Muscle layer of colon (tissue), 2 donors: ENCODE data around the gene TNRC6C.

Experiments used
- H3K27ac ChIP-seq: one replicate; pipeline ENCODE4 v1.7.0; 2013; ENCODE audit warnings: low read depth, mild to moderate bottlenecking, low read length, moderate library complexity
- H3K27me3 ChIP-seq, 2 donors: one replicate each; pipeline ENCODE4 v1.7.0; 2013; ENCODE audit warnings: low read length in 2 of 2, mild to moderate bottlenecking in 2 of 2; ENCODE audit not compliant: insufficient read depth in 2 of 2, control insufficient read depth in 1 of 2
- H3K36me3 ChIP-seq: one replicate; pipeline ENCODE4 v1.7.0; 2013; ENCODE audit warnings: mild to moderate bottlenecking, low read length; ENCODE audit not compliant: insufficient read depth
- H3K4me1 ChIP-seq: one replicate; pipeline ENCODE4 v1.7.0; 2013; ENCODE audit warnings: mild to moderate bottlenecking, low read length; ENCODE audit not compliant: insufficient read depth
- H3K4me3 ChIP-seq, 2 donors: one replicate each; pipeline ENCODE4 v1.7.0; 2013; ENCODE audit warnings: low read length in 2 of 2, low read depth in 1 of 2, mild to moderate bottlenecking in 1 of 2, moderate library complexity in 1 of 2
- H3K9ac ChIP-seq: one replicate; pipeline ENCODE4 v1.7.0; 2013; ENCODE audit warnings: low read length
- H3K9me3 ChIP-seq: one replicate; pipeline ENCODE4 v1.7.0; 2013; ENCODE audit warnings: mild to moderate bottlenecking, low read length
- donor health status: abdominal sarcoma.
- donor health status: Adenocarcinoma of cecum.

The TNRC6C gene

GRCh38 chr17:78104540-78104941, 146.0 kb downstream of the TNRC6C start:
- H3K27me3 ChIP-seq, result no peaks in the 10 kb centered on the region
- no peak overlapping the region for H3K4me3 ChIP-seq
- no peak overlapping the region for H3K27ac ChIP-seq
- H3K4me1 ChIP-seq, result peaks cover 5% of the 10 kb centered on the region
- peaks cover 35% of the 10 kb centered on the region for H3K36me3 ChIP-seq
- no peaks in the 10 kb centered on the region for H3K9me3 ChIP-seq
- no peak overlapping the region for H3K9ac ChIP-seq

GRCh38 chr17:78105101-78105500, 146.6 kb downstream of the TNRC6C start:
- peaks cover 35% of the 10 kb centered on the region for H3K36me3 ChIP-seq
- no peaks in the 10 kb centered on the region for H3K9me3 ChIP-seq
- no peak overlapping the region for H3K4me3 ChIP-seq
- H3K27me3 ChIP-seq, result no peaks in the 10 kb centered on the region
- peaks cover 5% of the 10 kb centered on the region for H3K4me1 ChIP-seq
- H3K27ac ChIP-seq, result no peak overlapping the region
- no peak overlapping the region for H3K9ac ChIP-seq

DNA sequence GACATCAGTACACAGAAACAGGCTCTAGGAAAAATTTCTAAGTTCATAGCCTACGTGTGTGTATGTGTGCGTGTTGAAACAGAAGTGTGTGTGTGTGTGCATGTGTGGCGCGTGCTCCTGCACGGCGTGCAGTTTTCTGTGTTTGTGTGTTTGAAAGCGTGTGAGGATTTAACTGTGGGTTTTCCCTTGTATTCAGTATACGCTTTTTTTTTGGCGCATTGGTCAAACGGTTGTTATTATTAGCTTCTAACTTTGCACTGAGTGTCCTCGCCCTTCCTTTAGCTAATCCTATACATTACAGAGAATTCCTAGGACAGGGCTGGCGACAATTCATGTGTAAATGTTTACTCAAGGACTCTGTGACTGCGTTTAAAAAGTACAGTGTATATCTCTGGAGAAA, 147.0 kb downstream of the TNRC6C start:
- H3K36me3 ChIP-seq, result peaks cover 35% of the 10 kb centered on the region
- no peaks in the 10 kb centered on the region for H3K27me3 ChIP-seq
- H3K9ac ChIP-seq, result no peak overlapping the region
- no peak overlapping the region for H3K27ac ChIP-seq
- H3K4me1 ChIP-seq, result peaks cover 5% of the 10 kb centered on the region
- no peak overlapping the region for H3K4me3 ChIP-seq
- H3K9me3 ChIP-seq, result no peaks in the 10 kb centered on the region

GRCh38 chr17:78106211-78106610, 147.7 kb downstream of the TNRC6C start:
- Histone ChIP-seq H3K9me3 (no peaks in the 10 kb centered on the region), H3K27me3 (no peaks in the 10 kb centered on the region), H3K36me3 (peaks cover 32% of the 10 kb centered on the region), H3K27ac (no peak overlapping the region), H3K4me1 (peaks cover 5% of the 10 kb centered on the region), H3K4me3 (no peak overlapping the region), H3K9ac (no peak overlapping the region)

DNA sequence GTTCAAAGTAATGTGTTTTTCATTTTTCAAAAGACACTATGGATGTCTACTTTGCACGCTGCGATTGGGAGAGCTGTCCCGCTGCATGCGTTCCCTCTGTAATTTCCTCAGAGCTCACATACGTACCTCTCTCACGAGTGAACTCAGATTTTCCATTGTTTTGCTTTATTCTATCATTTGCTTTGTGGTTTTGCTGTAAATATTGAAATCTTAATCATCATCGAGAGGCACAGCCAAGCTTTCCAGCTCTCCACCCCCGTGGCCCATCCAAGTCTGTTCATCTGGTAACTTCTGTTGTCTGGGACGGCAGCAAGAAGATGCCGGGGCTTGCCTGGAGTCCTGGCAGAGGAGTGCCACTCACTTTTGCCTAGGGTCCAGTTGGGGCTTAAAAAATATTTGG, 149.0 kb downstream of the TNRC6C start:
- H3K36me3 ChIP-seq, result peaks cover 20% of the 10 kb centered on the region
- H3K27ac ChIP-seq, result no peak overlapping the region

DNA sequence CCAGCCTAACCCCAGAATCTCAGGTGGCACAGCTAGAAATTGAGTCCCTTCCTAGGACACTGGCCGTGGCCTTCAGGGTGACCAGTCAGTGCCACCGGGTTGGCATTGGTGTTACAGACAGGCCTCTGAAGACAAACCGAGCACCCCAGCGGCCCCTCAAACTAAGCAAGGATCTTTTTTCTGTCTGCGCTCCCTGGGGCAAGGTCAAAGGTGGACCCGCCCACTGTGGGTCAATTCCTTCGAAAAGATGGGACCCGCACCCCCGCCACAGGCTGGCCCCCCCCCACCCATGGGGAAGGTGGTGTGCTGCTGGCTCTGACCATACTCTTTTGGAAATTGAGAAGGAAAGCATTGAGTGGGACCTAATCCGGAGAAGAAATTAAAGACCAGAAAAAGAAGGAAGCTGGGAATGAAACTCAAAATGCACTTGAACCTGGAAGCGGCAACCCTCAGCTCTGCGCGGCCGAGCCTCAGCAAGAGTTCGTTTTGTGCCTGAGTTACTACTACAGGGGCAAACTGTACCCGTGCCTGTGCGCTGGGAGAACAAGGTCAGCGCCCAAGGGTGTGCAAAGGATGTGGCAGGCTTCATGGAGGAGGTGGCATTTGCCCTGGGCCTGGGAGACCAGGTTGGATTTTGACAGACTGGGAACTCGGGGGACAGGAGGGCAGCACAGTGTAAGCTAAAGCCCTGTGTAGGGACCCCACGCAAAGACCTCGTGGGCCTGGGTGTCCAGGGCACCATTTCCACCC, 149.6 kb downstream of the TNRC6C start:
- Histone ChIP-seq H3K27me3 (no peaks in the 10 kb centered on the region), H3K9me3 (no peaks in the 10 kb centered on the region), H3K36me3 (peaks cover 13% of the 10 kb centered on the region), H3K27ac (no peak overlapping the region), H3K9ac (no peak overlapping the region), H3K4me3 (no peak overlapping the region), H3K4me1 (peaks cover 8% of the 10 kb centered on the region)

More for the DNA sequence above, 149.0 kb downstream of the TNRC6C start:
- H3K27me3 ChIP-seq, result no peaks in the 10 kb centered on the region
- no peak overlapping the region for H3K9ac ChIP-seq
- H3K4me1 ChIP-seq, result peaks cover 5% of the 10 kb centered on the region
- H3K9me3 ChIP-seq, result no peaks in the 10 kb centered on the region
- no peak overlapping the region for H3K4me3 ChIP-seq

DNA sequence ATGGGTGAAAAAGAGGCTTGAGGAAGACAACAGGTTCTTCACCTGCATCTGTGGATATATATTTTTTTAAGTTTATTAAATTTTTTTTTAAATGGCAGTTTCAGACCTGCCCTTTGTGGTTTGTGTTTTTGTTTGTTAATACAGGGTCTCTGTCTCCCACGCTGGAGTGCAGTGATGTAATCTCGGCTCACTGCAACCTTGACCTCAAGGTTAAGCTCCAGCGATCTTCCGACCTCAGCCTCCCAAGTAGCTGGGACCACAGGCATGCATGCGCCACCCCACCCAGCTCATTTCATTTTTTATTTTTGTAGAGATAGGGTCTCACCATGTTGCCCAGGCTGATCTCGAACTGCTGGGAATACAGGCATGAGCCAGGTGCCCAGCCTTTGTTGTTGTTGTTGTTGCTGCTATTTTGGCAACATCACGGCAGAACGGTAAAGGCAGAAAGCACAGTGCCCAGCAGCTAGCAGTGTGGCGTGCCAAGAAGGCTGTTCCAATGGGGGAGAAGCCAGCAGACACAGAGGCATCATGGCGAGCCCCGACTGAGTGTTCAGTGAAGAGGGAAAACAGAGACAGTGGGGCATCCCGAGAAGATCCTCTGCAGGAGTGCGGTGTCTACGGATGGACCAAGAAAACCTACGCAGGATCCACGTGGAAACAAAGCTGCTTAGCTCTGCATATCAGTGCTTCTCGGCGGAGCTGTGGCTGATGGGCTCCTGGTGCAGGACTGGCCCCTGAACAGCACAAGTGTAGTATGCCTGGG, 150.4 kb downstream of the TNRC6C start:
- Histone ChIP-seq H3K9me3 (no peaks in the 10 kb centered on the region), H3K4me3 (no peak overlapping the region), H3K27me3 (no peaks in the 10 kb centered on the region), H3K9ac (no peak overlapping the region), H3K4me1 (peaks cover 4% of the 10 kb centered on the region), H3K36me3 (peaks cover 5% of the 10 kb centered on the region), H3K27ac (no peak overlapping the region)

GRCh38 chr17:78109489-78109761, 150.9 kb downstream of the TNRC6C start:
- Histone ChIP-seq H3K36me3 (no peaks in the 10 kb centered on the region), H3K4me1 (peaks cover 4% of the 10 kb centered on the region), H3K9ac (no peak overlapping the region), H3K9me3 (no peaks in the 10 kb centered on the region), H3K27ac (no peak overlapping the region), H3K27me3 (no peaks in the 10 kb centered on the region), H3K4me3 (no peak overlapping the region)

- Histone ChIP-seq H3K4me1 (peaks cover 4% of the 10 kb centered on the region), H3K27me3 (no peaks in the 10 kb centered on the region), H3K36me3 (no peaks in the 10 kb centered on the region), H3K27ac (no peak overlapping the region), H3K4me3 (no peak overlapping the region), H3K9ac (no peak overlapping the region), H3K9me3 (no peaks in the 10 kb centered on the region)
These were observed 152.0 kb downstream of the TNRC6C start for GRCh38 chr17:78110363-78111015.

GRCh38 chr17:78111016-78111726, 152.7 kb downstream of the TNRC6C start:
- no peak overlapping the region for H3K27ac ChIP-seq
- H3K36me3 ChIP-seq, result no peaks in the 10 kb centered on the region
- H3K4me1 ChIP-seq, result peaks cover 4% of the 10 kb centered on the region
- no peaks in the 10 kb centered on the region for H3K9me3 ChIP-seq
- no peak overlapping the region for H3K9ac ChIP-seq
- H3K4me3 ChIP-seq, result no peak overlapping the region
- H3K27me3 ChIP-seq, result no peaks in the 10 kb centered on the region
